Epithelial cell of esophagus (primary cell): ENCODE results near the gene ZNF143.

Experiments
- DNase-seq: peaks from one replicate; pipeline ENCODE4 v3.0.0; 2010; ENCODE audit warnings: low read depth
- H3K4me3 ChIP-seq: 2 replicates; pipeline ENCODE4 v1.5.1; 2011; ENCODE audit warnings: mild to moderate bottlenecking, low read length, control low read depth
- CTCF ChIP-seq: IDR thresholded peaks from 2 replicates; pipeline ENCODE4 v1.5.1; 2011; ENCODE audit warnings: low read depth, mild to moderate bottlenecking, low read length, control low read depth, inconsistent platforms; ENCODE audit not compliant: insufficient read depth; ENCODE audit errors: missing control alignments

ZNF143 gene

GRCh38 chr11:9570313-9571025 lies 109.7 kb downstream of the ZNF143 start:
- no peak overlapping the region for H3K4me3 ChIP-seq
- TF ChIP-seq CTCF = no peak
- DNase-seq = no peak

GRCh38 chr11:9571071-9571762 lies 110.4 kb downstream of the ZNF143 start:
- TF ChIP-seq CTCF = no peak
- H3K4me3 ChIP-seq = no peak overlapping the region
- DNase-seq = no peak

- no peak overlapping the region for H3K4me3 ChIP-seq
- TF ChIP-seq CTCF = no peak
These were observed 110.9 kb downstream of the ZNF143 start for GRCh38 chr11:9571763-9572115.

GRCh38 chr11:9573052-9573774 lies 112.4 kb downstream of the ZNF143 start, which contains the start of gene WEE1:
Gene WEE1 (plus strand): TSS chr11:9573670. CDS start chr11:9573934, 264 bp downstream.
- peak within 1 kb of the TSS; percentile 85 for H3K4me3 ChIP-seq
- no peak for TF ChIP-seq CTCF
- peak; percentile 99 for DNase-seq

More at GRCh38 chr11:9571763-9572115, 110.9 kb downstream of the ZNF143 start:
- DNase-seq = no peak

- H3K4me3 ChIP-seq = peak overlapping the region; percentile 85
- no peak for TF ChIP-seq CTCF
- no peak for DNase-seq
These were observed 113.2 kb downstream of the ZNF143 start for GRCh38 chr11:9573775-9574621.

- H3K4me3 ChIP-seq = peak overlapping the region; percentile 85
- no peak for TF ChIP-seq CTCF
- no peak for DNase-seq
These were observed 113.9 kb downstream of the ZNF143 start for GRCh38 chr11:9574622-9575259.
